GM21447 (cell line): ENCODE measurements around the gene HOXA6.

Source experiments
- ATAC-seq: cut with Tn5 transposase; IDR thresholded peaks from one replicate; pipeline ENCODE4 v1.9.1; 2021; ENCODE audit not compliant: unreplicated experiment

HOXA6 gene

DNA sequence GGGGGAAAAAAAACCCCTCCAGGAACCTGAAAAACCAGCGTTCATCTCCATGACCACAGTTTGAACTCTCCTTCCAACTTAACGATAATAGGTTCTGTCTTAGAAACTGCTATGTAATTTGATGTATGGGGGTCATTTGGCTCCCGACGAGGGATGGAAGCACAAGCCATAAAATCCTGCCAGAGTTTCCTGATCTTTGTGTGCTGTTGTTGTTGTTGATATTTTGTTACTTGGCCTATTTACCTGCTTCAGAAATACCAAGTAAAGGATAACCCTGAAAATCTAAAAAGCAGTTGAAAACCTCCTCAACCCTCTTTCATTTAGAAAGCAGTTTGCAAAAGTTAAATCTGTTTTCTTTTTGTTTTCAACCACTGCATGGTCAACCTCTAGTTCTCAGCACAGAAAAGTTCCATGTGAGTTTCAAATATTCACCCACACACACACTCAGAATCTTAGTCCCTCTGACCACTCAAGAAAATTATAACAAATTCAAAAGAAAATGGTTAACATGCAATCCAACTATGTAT, 35.8 kb downstream of the HOXA6 start:
- ATAC-seq: no peak

GRCh38 chr7:27111042-27111750, 36.4 kb downstream of the HOXA6 start:
- ATAC-seq: no peak

GRCh38 chr7:27110186-27111031, 37.2 kb downstream of the HOXA6 start:
- ATAC-seq: no peak

DNA sequence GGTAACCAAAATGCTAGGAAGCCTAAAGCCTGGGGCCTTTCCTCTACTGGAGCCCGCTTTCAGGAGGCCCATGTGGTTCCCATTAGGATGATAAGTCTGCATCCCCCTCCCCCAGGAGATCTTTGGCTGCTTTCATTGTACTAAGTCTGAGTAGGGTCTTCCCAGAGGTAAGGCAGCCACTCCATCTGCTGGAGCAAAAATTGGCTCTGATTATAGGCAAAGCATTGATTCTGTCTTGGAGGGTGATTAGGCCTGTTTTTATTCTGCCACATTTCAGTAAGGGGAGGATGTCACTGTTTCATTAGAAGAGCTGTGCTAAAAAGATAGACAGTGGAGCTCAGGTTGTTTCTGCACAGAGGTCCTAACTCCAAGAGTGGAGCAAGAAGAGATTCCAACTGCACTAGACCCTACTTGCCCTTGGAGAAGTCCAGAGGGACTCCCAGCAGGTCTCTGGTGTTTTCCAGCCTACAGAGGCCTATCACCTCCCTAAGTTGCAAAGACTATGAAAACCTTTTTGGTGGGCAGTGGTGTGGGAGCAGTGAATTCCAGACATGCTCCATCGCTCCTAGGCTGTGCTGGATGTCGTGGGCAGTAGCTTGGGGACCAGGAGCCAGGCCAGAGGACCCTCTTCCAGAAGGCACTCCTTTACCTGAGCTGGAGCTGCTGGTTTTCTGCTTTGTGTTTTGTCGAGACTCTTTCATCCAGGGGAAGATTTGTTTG, 37.9 kb downstream of the HOXA6 start:
- ATAC-seq: no peak

DNA sequence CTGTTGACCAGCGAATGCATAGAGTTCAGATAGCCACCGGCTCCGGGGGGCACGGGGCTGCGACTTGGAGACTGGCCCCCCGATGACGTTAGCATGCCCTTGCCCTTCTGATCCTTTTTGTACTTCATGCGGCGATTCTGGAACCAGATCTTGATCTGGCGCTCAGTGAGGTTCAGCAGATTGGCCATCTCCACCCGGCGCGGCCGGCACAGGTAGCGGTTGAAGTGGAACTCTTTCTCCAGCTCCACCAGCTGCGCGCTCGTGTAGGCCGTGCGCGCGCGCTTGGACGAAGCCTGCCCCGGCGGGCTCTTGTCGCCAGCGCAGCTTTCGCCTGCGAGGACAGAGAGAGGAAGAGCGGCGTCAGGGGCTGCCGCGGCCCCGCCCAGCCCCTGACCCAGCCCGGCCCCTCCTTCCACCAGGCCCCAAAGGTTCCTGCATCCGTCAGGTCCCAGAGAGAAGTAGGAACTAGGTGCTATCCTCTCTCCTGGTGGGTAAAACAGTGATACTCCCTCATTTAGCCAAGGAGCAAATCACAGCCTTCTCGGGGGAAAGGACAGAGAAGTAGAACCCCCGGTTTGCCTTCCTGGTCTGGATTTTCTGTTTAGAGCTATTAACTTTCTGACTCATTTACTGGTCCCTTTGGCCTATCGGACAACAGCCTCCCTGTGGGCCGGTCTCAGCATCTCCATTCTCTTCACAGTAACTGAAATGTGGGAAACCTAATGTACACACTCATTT, 39.0 kb downstream of the HOXA6 start:
- ATAC-seq: no peak

DNA sequence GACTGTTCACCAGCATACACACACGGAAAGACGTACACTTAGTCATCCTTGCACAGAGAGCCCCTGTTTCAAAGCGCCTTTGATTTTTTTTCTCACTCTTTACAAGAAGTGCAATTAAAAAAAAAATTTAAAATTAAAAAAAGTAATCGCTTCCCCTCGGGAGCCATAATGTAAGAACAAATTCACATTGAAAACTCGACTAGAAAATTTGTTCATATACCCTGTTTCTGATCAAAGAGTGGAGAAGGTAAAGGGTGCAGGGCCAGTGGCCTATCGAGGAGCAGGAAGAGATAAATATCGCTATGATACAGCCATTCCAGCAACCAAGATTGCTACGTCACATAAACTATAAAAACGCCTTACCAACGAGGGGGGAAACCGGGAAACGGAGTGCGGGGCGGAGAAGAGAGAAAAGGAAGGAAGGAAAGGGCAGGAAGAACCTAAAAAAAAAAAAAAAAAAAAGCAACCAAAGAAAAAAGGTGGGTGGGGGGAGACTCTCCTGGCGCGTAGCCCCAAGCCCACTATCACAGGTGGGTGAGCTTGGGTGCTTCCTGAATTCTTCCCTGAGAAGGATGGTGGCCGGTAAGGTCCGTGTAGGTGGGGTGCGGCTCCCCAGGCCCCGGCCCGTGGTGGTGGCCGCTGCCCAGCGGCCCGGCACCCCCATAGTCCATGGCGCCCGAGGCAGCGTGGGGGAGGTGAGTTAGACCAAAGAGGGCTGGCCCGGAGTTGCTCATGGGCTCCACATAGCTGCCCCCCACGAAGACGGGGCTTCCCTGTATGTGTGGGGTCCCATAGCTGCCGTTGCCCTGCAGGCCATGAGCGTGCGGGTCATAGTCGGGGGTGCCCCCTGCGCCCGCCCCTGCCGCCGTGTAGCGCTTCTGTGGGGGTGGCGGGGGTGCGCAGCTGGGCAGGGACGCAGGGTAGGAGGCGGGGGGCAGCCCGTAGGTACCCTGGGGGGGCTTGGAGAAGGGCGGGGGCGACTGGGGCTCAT, 39.9 kb downstream of the HOXA6 start:
- ATAC-seq: no peak

DNA sequence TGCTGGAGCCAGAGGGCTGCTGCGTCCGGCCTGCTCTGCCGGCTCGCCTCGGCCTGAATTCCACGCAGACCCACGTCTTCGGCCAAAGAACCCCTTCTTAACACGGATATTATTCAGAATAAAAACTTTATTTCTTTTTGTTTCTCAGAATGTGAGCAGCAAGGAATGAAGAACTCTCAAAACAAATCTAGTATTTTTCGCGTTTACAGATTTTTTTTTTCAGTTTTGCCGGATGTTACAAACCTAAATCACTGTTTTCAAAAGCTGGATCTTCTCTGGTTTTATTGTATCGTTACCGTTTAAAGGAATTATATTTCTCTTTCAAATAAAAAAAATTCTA, 40.7 kb downstream of the HOXA6 start:
- no peak for ATAC-seq

- no peak for ATAC-seq
These were observed 41.2 kb downstream of the HOXA6 start for GRCh38 chr7:27106181-27106900.

DNA sequence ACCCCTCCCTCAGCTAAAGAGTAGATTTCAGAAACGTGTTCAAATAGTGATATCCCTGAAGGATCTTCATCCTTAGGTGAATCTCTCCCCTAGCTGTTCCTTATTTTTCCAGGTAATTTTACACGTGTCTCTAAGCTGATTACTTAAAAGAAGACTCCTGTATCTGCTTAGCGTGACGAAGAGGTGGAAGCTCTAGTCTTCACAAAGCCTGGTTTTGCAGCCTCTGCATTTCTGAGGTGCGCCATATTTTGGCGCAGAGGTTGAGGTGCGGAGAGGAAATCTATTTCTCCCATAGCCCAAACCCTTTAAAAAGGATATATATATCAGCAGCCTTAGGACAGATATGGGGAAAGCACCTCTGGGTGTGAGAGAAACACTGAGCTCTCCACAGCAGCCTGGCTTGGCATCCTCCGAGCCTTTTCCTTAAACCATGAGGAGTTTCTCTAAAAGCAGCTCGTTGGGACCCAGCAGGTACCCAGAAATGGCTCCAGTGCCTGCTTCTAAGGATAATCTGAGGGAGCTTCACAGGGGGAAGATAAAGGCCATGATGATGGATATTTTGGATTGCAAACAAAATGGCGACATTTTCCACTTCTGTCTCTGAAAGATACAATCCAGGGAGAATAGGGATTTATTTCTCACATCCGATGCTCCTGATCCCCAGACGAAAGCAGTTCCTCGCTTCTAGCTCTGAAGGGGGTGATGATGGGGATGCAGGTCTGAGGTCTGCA, 42.1 kb downstream of the HOXA6 start:
- no peak for ATAC-seq

DNA sequence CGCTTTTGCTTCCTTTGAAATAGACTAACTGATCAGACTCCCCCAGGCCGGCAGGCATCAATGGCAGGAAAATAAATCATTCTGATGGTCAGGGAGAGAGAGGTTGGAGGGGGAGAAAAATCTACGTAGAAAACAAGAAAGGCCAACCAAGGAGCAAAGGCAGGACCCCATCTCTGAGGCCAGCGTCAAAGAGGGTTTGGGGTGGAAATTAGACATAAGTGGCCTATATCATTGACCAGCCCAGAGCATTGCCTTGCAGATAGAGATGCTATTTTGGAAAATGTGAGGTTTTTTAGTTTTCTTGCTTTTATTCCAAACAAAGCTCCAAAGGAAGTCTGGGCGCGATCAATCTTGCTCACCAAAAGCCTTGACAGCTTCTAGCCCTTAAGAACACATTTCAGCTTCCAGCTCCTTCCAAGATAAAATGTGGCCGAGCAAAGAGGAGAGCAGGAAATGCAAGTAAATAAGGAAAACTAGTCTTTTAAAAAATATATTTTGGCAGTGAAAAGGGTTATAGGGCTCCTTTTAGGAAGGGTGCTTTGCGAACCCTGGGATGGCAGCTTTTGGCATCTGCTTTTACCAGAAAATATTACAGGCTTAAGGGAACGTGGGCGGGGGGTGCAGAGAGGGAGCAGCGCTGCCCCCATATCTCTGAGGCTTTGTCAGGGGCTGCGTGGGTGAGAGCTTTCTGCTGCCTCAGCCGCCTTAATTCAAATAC, 43.1 kb downstream of the HOXA6 start:
- no peak for ATAC-seq

DNA sequence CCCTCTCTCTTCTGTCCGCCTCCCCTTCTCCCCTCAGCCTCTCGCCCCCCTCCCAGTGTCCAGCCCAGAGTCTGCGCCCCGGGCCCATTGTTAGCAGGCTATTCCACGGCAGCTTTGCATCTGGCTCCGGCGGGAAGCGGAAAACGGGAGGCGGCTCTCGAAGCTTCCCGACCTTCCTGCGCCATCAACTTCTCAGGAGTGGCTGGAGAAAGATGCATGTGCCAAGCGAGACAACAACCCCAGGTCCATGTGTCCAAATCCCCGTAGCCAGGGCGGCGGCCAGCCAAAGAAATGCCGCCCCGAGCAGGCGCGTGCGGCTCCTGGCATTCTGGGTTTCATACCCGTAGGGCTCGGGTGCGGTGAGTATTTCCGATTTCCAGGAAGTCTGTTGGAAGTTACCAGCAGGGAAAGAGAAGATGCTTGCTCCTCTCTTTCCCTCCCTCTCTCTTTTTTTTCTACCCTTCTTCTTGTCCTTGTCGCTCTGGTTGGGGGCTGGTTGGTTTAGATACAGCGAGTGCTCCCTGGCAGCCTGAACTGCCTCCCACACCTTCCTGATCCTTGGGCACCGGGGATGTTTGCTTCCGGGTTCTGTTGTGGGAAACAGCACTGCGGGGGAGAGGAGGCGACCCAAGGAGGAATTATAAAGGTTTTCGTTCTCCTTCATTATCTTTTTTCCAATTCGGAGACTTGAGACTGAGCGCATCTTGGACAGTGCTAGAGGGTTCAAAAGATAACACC, 43.9 kb downstream of the HOXA6 start:
- ATAC-seq: no peak

GRCh38 chr7:27102581-27103442, 44.8 kb downstream of the HOXA6 start, which contains the start of gene HOXA2:
TSS of gene HOXA2 (minus strand) at chr7:27102683. CDS start at chr7:27102500, 183 bp downstream.
- ATAC-seq: no peak

DNA sequence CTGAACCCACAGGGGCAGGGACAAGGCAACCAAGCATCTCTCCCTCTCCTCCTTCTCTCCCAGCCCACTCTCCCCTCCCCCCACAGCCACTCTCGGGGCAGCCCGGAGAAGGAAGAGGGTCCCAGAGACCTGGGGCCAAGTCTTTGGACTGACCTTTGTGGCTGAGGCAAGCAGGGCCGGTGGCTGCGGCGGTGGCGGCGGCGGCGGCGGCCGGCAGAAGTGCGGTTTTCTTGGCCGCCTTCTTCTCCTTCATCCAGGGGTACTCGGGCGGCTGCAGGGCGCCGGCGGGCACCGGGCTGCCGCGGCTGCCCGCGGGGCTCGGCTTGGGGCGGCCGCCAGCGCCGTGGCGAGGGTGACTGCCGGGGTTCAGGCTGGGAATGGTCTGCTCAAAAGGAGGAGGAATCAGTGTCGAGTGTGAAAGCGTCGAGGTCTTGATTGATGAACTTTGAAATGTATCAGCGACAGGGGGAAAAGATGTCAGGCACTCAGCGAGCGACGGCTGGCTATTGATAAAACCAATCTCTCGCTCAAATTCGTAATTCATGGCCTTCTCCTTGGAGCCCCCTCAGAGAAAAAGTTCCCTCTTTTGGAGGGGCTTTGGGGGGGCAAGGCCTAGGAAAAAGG, 45.5 kb downstream of the HOXA6 start:
- no peak for ATAC-seq

DNA sequence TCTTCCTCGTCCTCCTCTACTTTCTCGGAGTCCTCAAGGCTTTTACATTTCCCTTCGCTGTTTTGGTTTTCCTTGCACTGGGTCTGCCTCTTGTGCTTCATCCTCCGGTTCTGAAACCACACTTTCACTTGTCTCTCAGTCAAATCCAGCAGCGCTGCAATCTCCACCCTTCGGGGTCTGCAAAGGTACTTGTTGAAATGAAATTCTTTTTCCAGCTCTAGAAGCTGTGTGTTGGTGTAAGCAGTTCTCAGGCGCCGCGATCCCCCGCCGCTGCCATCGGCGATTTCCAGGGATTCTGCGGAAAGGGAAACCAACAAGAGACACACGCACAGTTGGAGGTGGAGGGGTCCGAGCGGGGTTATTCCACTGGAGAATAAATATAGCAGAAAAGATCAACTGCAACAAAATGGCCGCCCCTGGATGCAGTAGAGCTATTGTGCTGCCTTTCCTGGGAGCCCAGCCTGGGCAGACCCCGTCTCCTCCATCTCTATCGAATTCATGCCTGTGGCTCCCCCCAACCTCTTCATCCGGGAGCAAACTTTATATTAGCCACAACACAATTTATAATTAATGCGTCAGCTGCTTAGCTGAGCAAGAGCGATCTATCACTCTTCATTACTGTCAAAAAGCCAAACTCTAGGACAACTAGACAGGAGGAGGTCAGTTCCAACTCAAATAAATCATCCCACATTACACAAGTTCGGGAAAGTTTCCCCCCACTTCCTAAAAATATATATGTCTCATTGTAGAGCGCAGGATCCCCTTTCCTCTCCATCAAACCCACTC, 46.2 kb downstream of the HOXA6 start:
- ATAC-seq: no peak

GRCh38 chr7:27100694-27101170, 46.8 kb downstream of the HOXA6 start:
- no peak for ATAC-seq
